ENCODE data around the gene PLCH2.
"Not testable (repeated sequence)": the region's sequence is repeated elsewhere in the genome, so short reads cannot be mapped to it uniquely, and the experiment has no call there.

Gene PLCH2

GRCh38 chr1:2476061-2476999 is at the start of gene PLCH2:
PLCH2 (plus strand) TSS chr1:2476289; CDS start chr1:2476589, 300 bp downstream.
- no peak for DNase-seq

DNA sequence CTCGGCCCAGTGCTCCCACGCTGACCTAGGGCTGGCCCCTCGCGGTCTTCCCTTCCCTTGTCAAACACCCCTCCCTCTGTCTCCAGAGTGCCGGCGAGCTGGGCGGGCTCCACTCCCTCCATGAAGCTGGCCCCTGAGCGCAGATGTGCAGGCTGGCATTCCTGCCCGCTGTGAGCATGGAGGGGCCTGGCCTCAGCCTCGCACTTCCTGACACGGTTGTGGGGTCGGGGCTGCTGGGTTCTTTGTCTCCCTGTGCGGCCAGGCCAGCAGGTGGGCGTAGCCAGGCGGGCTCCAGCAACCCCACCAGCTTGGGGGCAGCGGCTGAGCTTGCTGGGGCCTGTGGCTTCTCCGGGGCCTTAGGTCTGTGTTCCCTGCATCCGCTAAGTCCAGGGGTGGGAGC is 49.5 kb upstream of the PLCH2 start:
- no peak for DNase-seq

GRCh38 chr1:2427051-2427450 is 49.0 kb upstream of the PLCH2 start:
- DNase-seq = no peak

DNA sequence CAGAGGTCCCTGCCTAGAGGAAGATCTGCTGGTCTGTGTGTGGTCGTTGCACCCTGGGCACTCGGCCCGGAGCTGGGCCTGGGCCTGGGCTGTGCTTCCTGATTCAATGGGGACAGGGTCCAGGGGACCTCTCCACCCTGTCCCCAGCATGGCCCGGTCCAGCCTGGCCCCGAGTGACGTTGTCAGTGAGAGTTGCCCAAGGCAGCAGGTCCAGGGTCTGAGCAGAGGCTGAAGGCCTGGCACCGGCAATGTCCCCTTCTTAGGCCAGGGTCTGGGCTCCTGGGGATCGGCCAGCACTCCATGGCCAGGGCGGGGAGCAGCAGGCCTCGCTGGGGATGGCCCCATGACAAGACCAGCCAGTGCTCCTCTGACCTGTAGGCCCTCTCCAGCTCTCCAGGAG is 48.1 kb upstream of the PLCH2 start:
- no peak for DNase-seq

DNA sequence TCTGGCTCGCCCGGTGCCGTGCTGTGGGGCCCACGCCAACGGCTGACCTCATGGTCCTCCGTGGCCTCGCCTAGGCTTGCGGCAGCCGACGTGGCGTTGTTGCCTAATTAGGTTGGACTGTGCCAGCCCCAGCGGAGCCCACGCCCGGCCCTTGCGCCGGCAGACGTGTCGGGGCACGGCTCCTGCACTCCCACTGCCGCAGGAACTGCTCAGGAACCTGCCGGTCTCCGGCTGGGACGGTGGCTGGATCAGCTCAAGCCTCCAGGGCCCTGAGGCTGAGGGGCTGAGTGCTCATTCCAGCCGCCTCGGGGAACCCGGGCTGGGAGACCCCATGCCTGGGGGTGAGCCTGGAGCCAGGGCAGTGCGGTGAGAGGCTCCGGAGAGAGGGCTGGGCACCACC is 47.6 kb upstream of the PLCH2 start:
- no peak for DNase-seq

- no peak for DNase-seq
Observed at GRCh38 chr1:2429780-2430591, 46.1 kb upstream of the PLCH2 start.

DNA sequence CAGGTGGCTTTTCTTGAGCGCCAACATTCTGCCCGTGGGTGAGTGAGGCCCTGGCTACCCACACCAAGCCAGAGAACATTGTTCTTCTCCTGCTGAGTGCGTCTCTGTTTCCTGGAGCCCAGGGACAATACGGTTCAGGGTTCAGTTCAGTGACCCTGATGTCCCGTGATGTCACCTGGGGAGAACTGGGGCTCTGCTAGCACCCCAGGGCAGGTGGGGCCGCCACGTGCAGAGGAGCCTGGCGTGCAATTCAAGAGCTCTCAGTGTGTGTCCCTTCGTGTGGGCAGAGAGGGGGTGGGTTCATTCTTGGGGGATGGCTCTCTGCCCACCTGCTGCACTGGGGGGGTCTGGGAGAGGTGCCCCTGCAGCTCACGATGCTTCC is 45.5 kb upstream of the PLCH2 start:
- no peak for DNase-seq

DNA sequence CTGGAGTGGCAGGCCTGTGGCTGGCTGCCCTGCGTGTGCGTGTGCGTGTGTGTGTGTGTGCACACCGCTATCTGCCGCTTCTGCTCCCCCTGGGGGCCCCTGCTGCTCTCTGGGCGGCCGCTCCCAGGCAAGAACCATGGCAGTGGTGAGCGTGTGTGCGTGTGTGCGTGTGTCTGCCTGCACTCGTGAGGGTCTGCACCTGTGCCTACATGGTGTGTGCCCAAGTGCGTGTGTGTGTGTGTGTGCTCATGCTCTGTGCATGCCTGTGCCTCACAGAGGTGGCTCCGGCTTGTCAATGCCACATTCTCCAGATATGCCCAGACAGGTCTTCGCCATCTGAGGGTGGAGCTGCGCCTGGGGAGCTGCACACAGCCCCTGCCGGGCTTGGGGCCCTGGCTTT is 45.0 kb upstream of the PLCH2 start:
- no peak for DNase-seq

GRCh38 chr1:2431518-2431917 is 44.6 kb upstream of the PLCH2 start:
- DNase-seq = no peak

GRCh38 chr1:2432441-2432844 is 43.6 kb upstream of the PLCH2 start:
- no peak for DNase-seq

DNA sequence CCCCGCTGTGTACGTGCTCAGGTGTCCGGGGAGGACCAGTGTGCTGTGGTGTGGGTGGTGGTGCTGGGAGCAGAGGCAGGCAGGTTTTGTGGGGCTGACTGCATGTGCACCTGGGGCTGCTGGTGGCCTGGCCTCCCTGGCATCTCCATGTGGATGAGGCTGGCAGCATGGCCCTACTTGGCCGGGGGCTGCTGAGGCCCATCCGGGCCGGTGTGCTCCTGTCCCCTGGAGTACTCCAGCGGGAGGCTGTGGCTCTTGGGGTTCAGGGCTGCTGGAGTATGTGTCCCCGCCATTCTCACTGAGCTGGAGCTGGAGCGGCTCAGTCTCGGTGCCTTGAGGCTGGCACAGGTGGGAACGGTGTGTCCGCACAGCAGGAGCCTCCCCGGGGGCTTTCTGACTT is 42.9 kb upstream of the PLCH2 start:
- DNase-seq = no peak

DNA sequence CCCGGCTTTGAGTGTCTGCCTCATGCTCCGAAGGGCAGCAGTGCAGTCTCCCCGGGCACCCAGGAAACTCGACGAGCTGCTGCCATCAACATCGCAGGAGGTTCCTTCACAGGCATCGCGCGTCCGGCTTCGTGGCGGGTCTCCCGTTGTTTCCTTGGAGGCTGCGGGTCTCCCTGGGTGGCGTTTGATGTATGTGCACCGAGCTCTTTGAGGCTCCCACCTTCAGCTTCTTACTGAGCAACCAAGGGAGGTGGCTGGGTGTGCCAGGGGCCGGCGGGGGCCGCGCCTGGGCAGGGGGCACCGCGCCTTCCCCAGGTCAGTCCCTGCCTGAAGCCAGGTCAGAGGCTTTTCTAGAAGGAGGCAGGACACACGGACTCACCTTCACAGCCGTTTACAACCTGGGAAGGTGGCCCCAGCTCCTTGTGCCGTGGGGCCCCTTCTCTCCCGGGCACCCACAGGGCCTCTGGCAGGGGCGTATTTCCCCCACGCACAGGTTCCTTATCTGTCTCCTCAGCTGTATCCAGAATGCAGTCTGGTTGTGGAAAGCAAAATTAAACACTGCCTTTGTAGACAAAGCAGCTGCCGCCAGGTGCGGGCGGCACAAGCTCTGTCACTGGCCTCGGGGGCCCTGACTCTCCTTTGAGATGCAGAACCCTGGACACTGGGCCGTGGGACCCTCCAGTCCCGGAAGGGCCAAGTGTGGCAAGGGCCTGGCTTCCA is 42.0 kb upstream of the PLCH2 start:
- no peak for DNase-seq

- no peak for DNase-seq
Observed at GRCh38 chr1:2435091-2435490, 41.0 kb upstream of the PLCH2 start.

GRCh38 chr1:2435746-2436355 is 40.2 kb upstream of the PLCH2 start:
- no peak for DNase-seq

- no peak for DNase-seq
Observed at GRCh38 chr1:2436876-2437275, 39.2 kb upstream of the PLCH2 start.

- DNase-seq = no peak
Observed at GRCh38 chr1:2437617-2438016, 38.5 kb upstream of the PLCH2 start.

- no peak for DNase-seq
Observed at GRCh38 chr1:2438038-2438437, 38.1 kb upstream of the PLCH2 start.

DNA sequence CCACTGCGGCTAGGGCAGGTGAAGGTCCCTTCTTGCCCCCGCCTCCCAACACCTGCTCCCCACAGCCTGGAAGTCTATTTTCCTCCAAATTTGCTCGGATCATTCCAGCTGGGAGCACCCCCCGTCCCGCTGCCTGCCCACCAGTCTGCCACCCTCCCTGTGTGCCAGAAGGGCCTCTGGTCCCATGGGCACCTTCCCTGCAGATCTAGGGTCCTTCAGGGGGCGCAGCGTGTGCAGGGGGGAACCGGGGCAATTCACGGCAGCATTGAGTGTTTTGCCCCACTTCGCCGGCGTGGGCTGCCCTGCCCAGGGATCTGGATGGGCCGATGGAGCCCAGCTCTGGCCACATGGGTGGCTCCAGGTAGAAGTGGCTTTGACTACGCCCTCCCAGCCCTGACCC is 37.4 kb upstream of the PLCH2 start:
- DNase-seq = no peak

- no peak for DNase-seq
Observed at GRCh38 chr1:2439369-2439768, 36.7 kb upstream of the PLCH2 start.

DNA sequence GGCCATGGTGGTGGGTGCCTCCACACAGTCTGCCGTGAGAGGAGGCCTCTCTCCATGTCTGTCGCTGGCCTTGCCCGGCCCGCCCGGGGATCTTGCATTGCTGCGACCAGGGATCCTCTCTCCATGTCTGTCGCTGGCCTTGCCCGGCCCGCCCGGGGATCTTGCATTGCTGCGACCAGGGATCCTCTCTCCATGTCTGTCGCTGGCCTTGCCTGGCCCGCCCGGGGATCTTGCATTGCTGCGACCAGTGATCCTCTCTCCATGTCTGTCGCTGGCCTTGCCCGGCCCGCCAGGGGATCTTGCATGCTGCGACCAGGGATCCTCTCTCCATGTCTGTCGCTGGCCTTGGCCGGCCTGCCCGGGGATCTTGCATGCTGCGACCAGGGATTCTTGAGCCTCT is 35.7 kb upstream of the PLCH2 start:
- not testable (repeated sequence) for DNase-seq

GRCh38 chr1:2441746-2442145 is 34.3 kb upstream of the PLCH2 start:
- no peak for DNase-seq

DNA sequence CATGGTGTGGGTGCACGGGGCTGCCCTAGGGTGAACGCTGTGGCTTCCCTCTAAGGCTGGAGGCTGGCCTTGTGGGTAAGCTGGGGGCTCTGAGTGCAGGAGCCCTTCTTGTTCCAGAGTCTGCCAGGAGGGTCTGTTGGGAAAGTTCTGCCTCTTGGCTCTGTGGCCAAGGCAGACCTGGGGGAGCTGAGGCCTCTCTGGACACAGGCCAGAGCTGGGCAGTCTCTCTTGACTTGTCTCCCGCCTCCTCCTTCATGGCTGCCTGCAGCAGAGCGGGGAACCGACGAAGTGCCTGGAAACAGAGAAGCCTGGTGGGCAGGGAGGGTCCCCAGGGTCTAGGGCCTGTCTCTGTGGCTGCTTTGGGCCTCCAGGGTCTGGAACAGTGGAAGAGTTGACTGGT is 33.4 kb upstream of the PLCH2 start:
- no peak for DNase-seq

Measured in NCI-H2029 (cell line).